Right lobe of liver (tissue), 4 donors: Measurements from ENCODE around the gene ZNF557.

Experiments
- CTCF ChIP-seq, 4 donors: fragments of 200-600 bp in 3 of 4; fragments of 450-650 bp in 1 of 4; IDR thresholded peaks; one replicate each; pipeline versions ENCODE4 v1.5.1 to v1.8.0; 2016 to 2022; ENCODE audit warnings: antibody characterized with exemption in 4 of 4, mild to moderate bottlenecking in 2 of 4
- POLR2A ChIP-seq: fragments of 450-650 bp; IDR thresholded peaks from one replicate; pipeline ENCODE4 v1.6.1; 2017; ENCODE audit warnings: antibody characterized with exemption, mild to moderate bottlenecking
- donor health status: DM: no; HTN: no; CAD: no.
- donor health status: DM: no; HTN: no; CAD: no.
- donor health status: DM: no; HTN: yes; CAD: no.

GRCh38 chr19:7069904-7070226 is 362 bp downstream of the ZNF557 start:
- no peak for TF ChIP-seq CTCF (IDR thresholded peaks at IDR 0.05)
- no peak for TF ChIP-seq POLR2A
